HG03575 (cell line): ENCODE results near the gene EXD3.
"Not testable (repeated sequence)": the region's sequence is repeated elsewhere in the genome, so short reads cannot be mapped to it uniquely, and the experiment has no call there.

Source experiments
- ATAC-seq: cut with Tn5 transposase; IDR thresholded peaks from one replicate; pipeline ENCODE4 v1.9.1; 2021; ENCODE audit not compliant: unreplicated experiment, insufficient number of reproducible peaks, low FRiP score; ENCODE audit errors: extremely low read depth

The EXD3 gene

GRCh38 chr9:137459601-137460362 lies 36.8 kb upstream of the EXD3 start:
- ATAC-seq, result no peak

DNA sequence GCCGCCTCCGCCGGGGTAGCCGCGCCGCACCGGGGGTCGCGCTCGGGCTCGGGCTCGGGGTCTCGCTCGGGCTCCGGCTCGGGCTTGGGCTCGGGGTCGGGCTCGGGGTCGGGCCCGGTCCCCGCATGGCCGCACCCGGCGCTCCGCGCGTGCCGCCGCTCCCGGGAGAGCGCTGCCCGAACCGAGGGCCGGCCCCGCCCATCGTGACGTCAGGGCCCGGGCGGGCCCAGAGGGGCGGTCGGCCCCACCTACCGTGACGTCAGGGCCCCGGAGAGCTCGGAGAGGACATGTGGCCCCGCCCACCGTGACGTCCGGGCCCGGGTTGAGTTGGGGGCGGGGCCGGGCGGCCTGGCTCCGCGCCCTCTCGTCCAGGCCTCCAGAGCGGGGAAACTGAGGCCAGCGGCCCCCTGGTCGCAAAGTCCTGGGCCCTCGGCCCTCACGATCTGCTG lies 36.2 kb upstream of the EXD3 start, which contains the start of gene NSMF:
NSMF (minus strand) TSS at position 183 of the 449 bp plus-strand sequence. CDS start 232 bp downstream, outside the sequence.
- no peak for ATAC-seq

DNA sequence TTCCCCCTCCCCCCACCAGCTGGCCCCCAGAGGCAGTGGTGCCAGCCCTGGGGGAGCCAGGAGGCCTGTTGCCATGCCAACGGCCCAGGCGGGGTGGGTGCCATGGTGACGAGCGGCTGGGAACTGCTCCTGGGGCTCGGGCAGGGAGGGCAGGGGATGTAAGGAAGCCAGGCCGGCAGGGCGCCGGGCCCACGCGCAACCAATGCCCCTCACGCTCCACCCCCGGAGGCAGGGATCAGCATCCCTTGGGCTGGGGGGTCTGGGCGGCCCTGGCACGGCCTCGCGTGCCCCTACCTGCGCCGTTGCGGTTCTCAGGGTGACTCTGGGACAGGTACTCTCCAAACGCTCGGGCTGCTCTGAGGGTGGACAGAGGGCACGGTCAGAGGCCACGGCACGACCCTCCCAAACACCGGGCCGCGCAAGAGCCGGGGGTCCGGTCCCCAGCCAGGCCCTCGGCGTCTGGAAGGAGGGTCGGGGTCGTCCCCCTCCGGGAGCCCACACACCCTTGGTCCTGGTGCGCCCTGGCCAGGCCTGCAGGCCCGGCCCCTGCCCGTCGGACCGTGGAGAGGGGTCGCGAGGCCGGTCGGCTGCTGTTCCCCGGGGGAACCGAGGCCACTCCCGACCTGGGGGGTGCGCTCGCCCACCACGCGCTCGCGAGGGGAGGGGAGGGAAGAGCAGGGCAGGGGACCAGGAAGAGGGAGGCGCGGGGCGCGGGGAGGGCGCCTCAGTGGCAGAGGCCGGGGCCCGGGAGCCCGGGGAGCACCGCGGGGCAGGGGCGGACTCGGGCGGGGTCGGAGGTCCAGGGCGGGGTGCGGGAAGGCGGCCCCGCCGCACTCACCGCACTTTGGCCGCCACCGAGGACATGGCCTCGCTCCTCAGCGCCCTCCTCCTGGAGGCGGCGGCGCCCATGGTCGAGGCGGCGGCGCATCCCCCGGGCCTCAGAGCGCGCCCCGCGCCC lies 35.5 kb upstream of the EXD3 start:
- ATAC-seq, result no peak

DNA sequence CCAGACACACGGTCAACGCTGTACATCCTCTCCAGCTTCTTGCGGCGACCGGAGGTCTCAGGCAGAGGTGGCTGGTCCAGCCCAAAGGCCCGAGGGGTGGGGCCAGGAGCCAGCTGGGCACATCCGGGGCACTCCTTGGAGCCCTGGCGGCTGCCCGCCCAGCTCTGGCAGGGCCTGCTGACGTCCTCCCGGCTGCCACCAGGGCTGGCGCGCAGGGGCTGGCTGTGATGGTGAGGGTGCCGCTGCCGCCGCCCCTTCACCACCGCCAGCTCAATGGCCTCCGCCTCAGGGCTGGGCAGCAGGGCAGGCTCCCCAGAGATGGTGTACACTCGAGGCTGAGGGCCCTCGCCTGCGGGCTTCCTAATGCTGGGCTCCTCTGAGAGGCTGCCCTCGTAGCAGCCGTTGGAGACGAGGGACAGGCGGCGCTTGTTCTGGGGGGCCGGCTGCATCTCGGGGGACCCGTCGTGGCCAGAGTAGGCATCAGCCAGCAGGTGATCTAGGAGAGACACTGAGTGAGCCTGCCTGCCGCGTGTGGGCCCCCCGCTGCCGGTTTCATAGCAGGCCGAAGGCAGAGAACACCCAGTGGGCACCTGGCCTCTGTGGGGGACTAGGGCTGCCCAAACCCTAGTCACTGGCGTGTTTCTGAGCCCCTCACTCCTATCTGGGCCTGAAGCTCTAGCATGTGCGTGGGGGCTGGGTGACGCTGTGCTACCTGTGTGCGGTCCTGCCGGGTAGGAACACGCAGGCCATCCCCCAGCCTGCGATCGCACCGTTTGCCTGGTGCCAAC lies 34.6 kb upstream of the EXD3 start:
- ATAC-seq, result no peak

- ATAC-seq, result no peak
Measured at GRCh38 chr9:137456864-137457405, 34.0 kb upstream of the EXD3 start.

- ATAC-seq, result no peak
Measured at GRCh38 chr9:137456061-137456863, 33.3 kb upstream of the EXD3 start.

DNA sequence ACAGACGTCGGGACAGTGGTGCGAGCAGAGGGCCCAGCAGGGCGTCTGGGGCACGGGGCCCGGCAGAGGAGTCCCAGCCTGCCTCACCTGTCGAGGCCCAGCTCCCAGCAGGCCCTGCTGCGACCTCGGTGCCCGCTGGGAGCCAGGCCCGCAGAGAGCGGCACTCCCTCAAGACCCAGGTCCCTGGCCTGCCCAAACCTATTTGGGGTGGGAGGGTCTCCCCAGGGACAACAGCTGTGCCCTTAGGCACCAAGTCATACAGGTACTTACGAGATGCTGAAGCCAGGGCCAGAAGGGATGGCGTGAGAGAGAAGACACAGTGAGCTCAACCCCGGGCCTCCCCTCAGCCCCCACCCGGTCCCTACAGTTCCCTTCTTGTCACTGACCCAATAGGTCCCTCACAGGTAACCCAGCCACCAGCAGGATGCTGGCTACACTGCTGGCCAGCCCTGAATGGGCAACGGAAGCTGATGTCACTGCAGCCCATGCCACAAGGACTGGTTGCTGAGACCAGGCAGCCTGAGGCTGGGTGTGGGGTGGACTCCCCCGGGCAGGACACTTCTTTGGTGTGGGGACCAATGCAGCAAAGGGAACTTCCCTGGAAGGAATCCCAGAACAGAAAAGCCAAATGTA lies 32.5 kb upstream of the EXD3 start:
- ATAC-seq, result no peak

DNA sequence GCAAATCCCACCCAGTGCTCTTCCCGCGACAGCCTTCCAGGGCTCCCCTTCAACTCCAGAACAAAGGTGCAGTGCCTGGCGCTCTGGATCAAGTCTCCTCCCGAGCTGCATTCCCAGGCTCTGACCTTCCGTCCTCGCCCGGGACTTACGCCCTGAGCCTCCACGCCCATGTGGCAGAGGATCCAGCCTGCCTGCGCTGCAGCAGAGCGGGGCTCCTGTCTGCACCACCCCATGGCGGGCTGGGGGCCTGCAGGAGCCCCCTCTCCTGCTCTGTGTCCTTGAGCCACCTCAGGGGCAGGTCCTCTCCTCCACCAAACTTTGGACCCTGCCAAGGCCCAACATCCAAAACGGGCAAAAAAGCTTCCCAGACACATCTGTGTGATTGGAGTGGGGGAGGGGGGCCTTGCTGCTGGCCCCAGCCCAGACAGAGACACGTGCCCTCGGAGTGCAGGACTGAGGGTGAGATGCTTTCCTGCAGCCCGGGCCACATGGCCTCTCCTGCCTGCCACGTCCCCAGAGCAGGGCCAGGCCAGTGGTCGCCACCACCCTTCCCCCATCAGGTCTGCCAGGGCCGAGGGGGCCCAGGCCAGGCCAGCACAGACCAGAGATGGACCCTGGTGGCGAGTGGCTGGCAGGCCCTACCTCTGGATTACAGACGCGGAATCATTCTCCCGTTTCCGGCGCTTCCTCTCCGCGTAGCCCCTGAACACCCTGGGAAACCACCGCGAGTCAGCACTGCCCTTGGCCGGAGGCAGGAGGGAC lies 31.8 kb upstream of the EXD3 start:
- ATAC-seq, result no peak

DNA sequence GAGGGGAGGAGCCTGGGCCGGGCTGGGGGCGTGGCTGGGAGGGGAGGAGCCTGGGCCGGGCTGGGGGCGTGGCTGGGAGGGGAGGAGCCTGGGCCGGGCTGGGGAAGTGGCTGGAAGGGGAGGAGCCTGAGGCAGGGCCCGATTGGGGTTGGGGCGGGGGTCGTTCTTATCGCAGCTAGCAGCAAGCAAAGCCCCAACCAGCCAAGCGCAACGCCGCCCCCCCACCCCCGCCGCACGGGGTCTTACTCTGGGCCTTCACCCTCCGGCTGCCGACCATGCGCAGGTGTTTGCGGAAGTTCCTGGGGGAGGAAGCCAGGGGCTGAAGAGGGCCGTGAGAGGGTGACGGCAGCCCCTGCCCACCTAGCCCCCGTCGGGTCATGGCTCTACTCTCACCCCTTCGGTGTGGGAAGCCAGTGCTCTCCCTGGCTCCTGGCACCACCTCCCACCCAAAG lies 31.2 kb upstream of the EXD3 start:
- ATAC-seq, result no peak

DNA sequence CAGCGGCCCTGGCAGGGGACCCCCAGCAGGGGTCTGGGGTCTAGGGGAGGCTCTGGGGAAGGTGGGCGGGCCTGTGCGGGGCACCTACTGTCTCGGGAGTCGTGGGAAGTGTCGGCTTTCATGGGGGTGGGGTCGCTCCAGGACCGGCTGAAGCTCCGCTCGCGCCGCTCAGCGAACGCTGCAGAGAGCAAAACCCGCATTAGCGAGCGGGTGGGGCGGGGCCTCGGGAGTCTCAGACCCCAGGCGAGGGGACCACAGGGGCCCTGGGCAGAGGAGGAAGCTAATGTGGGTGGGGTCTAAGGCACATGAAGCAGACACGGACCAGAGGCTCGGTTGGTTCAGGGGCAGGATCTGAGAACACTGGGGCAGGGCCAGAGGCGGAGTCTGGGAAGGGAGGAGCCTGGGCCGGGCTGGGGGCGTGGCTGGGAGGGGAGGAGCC lies 30.7 kb upstream of the EXD3 start:
- no peak for ATAC-seq

GRCh38 chr9:137452761-137453642 lies 30.0 kb upstream of the EXD3 start:
- ATAC-seq, result no peak

- ATAC-seq, result no peak
Measured at GRCh38 chr9:137452006-137452760, 29.2 kb upstream of the EXD3 start.

DNA sequence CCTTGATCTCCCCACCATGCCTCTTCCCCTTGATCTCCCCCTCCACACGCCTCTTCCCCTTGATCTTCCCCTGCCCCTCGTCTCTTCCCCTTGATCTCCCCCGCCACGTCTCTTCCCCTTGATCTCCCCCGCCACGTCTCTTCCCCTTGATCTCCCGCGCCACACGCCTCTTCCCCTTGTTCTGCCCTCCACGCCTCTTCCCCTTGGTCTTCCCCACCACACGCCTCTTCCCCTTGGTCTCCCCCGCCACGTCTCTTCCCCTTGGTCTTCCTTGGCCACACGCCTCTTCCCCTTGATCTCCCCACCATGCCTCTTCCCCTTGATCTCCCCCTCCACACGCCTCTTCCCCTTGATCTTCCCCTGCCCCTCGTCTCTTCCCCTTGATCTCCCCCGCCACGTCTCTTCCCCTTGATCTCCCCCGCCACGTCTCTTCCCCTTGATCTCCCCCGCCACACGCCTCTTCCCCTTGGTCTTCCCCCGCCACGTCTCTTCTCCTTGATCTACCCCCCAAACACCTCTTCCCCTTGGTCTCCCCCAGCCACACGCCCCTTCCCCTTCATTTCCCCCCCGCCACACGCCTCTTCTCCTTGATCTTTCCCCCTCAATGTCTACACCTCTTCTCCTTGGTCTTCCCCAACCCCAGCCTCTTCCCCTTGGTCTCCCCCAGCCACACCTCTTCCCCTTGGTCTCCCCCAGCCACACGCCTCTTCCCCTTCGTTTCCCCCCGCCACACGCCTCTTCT lies 28.5 kb upstream of the EXD3 start:
- not testable (repeated sequence) for ATAC-seq

DNA sequence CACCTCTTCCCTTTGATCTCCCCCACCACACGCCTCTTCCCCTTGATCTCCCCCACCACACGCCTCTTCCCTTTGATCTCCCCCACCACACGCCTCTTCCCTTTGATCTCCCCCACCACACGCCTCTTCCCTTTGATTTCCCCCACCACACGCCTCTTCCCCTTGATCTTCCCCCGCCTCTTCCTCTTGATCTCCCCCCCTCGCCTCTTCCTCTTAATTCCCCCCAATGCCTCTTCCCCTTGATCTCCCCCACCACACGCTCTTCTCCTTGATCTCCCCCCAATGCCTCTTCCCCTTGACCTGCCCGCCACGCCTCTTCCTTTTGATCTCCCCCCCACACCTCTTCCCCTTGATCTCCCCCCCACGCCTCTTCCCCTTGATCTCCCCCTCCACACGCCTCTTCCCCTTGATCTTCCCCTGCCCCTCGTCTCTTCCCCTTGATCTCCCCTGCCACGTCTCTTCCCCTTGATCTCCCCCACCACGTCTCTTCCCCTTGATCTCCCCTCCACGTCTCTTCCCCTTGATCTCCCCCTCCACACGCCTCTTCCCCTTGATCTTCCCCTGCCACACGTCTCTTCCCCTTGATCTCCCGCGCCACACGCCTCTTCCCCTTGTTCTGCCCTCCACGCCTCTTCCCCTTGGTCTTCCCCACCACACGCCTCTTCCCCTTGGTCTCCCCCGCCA lies 27.7 kb upstream of the EXD3 start:
- not testable (repeated sequence) for ATAC-seq
